Measurements from ENCODE around the gene TNFRSF1B. TPM values are rescaled to one million over a fixed set of nuclear protein-coding genes. Genes with fewer than 3 reads are reported as not detected.
A peak's percentile ranks its signal among the peaks of the same experiment; 100 is the strongest.

The TNFRSF1B gene
- total and polyA plus RNA-seq, 2 experiments from 2014 or later, result 0.91 to 4.1 TPM

DNA sequence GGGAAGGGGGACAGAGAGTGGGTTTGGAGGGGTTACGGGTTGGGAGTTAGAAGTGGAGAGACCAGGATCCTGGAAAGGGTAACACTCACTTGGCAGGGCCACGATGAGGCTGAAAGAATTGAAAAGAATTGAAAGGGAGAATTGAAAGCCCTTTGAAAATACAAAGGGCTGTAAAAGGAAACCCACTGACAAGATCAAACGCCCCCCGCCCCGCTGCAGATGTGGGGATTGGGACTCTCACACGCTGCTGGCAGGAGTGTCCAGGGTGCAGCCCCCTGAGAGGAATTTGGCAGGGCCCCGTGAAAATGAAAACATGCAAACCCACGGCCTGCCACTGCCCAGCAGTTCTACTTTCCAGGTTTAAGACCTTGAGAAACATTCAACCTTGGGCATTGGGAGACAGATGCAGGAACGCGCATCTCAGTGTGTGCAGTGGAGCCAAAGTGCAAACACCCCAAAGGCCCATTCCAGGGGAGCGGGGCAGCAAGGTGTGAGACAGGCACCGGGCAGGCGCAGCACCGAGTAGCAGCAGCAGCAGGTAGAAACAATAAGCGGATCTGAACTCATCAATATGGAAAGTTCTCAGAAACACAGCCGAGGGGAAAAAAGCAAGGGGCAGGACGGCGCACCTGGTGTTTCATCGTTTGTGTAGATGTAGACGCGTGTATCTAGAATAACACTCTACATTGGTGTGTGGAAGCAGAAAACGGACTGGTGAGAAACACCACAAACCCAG, 8.3 kb upstream of the TNFRSF1B start:
- H3K27me3 Mint-ChIP-seq (ENCODE audit: insufficient read depth, low read depth, poor library complexity), result peaks cover 2% of the 10 kb centered on the region
- H3K36me3 Mint-ChIP-seq (ENCODE audit: low read depth), result no peaks in the 10 kb centered on the region
- Histone ChIP-seq H3K4me2 (peak overlapping the region; percentile 64), H4K20me1 (replicated peaks; ENCODE audit: insufficient read depth) (no peaks in the 10 kb centered on the region), H3K27me3 (ENCODE audit: insufficient read depth) (no peaks in the 10 kb centered on the region), H3K79me2 (replicated peaks; ENCODE audit: insufficient read depth) (no peaks in the 10 kb centered on the region), H2AFZ (peak overlapping the region; percentile 88), H3F3A (replicated peaks; ENCODE audit: low read depth) (no peaks in the 10 kb centered on the region), H3K4me1 (ENCODE audit: insufficient read depth) (peaks cover 18% of the 10 kb centered on the region), H3K4me3 (no peak overlapping the region), H3K9me2 (ENCODE audit: insufficient read depth) (no peaks in the 10 kb centered on the region), H3K27ac (ENCODE audit: low read depth) (no peak overlapping the region), H3K36me3 (ENCODE audit: insufficient read depth) (no peaks in the 10 kb centered on the region)
- no peak overlapping the region for H3K27ac Mint-ChIP-seq
- peaks cover 20% of the 10 kb centered on the region for H3K4me1 Mint-ChIP-seq
- H3K9me3 Mint-ChIP-seq, result no peaks in the 10 kb centered on the region
- DNase-seq (ENCODE audit: low spot score), result no peak
- H3K4me3 Mint-ChIP-seq, result no peak overlapping the region
- no peak for TF ChIP-seq STAT1 (IDR thresholded peaks at IDR 0.05; ENCODE audit: unreplicated experiment)
- TF ChIP-seq ZNF331 (CRISPR knock-in tag; IDR thresholded peaks at IDR 0.05; ENCODE audit: low read depth), result no peak
- no peak for TF ChIP-seq EZH2 (IDR thresholded peaks at IDR 0.05; ENCODE audit: low read depth, unreplicated experiment)
- TF ChIP-seq POLR2AphosphoS5 (IDR thresholded peaks at IDR 0.05; ENCODE audit: low read depth), result no peak
- TF ChIP-seq JUNB (IDR thresholded peaks at IDR 0.05; ENCODE audit: unreplicated experiment), result no peak
- no peak for TF ChIP-seq ETS1 (IDR thresholded peaks at IDR 0.05)
- no peak for TF ChIP-seq EZH2phosphoT487 (IDR thresholded peaks at IDR 0.05; ENCODE audit: unreplicated experiment)
- TF ChIP-seq, protein P1, sequence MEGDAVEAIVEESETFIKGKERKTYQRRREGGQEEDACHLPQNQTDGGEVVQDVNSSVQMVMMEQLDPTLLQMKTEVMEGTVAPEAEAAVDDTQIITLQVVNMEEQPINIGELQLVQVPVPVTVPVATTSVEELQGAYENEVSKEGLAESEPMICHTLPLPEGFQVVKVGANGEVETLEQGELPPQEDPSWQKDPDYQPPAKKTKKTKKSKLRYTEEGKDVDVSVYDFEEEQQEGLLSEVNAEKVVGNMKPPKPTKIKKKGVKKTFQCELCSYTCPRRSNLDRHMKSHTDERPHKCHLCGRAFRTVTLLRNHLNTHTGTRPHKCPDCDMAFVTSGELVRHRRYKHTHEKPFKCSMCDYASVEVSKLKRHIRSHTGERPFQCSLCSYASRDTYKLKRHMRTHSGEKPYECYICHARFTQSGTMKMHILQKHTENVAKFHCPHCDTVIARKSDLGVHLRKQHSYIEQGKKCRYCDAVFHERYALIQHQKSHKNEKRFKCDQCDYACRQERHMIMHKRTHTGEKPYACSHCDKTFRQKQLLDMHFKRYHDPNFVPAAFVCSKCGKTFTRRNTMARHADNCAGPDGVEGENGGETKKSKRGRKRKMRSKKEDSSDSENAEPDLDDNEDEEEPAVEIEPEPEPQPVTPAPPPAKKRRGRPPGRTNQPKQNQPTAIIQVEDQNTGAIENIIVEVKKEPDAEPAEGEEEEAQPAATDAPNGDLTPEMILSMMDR (conservative IDR thresholded peaks at IDR 0.05; ENCODE audit: low read depth in 2 of 2), result no peak
- no peak for TF ChIP-seq NANOG (IDR thresholded peaks at IDR 0.05; ENCODE audit: borderline replicate concordance)
- TF ChIP-seq, protein P2, sequence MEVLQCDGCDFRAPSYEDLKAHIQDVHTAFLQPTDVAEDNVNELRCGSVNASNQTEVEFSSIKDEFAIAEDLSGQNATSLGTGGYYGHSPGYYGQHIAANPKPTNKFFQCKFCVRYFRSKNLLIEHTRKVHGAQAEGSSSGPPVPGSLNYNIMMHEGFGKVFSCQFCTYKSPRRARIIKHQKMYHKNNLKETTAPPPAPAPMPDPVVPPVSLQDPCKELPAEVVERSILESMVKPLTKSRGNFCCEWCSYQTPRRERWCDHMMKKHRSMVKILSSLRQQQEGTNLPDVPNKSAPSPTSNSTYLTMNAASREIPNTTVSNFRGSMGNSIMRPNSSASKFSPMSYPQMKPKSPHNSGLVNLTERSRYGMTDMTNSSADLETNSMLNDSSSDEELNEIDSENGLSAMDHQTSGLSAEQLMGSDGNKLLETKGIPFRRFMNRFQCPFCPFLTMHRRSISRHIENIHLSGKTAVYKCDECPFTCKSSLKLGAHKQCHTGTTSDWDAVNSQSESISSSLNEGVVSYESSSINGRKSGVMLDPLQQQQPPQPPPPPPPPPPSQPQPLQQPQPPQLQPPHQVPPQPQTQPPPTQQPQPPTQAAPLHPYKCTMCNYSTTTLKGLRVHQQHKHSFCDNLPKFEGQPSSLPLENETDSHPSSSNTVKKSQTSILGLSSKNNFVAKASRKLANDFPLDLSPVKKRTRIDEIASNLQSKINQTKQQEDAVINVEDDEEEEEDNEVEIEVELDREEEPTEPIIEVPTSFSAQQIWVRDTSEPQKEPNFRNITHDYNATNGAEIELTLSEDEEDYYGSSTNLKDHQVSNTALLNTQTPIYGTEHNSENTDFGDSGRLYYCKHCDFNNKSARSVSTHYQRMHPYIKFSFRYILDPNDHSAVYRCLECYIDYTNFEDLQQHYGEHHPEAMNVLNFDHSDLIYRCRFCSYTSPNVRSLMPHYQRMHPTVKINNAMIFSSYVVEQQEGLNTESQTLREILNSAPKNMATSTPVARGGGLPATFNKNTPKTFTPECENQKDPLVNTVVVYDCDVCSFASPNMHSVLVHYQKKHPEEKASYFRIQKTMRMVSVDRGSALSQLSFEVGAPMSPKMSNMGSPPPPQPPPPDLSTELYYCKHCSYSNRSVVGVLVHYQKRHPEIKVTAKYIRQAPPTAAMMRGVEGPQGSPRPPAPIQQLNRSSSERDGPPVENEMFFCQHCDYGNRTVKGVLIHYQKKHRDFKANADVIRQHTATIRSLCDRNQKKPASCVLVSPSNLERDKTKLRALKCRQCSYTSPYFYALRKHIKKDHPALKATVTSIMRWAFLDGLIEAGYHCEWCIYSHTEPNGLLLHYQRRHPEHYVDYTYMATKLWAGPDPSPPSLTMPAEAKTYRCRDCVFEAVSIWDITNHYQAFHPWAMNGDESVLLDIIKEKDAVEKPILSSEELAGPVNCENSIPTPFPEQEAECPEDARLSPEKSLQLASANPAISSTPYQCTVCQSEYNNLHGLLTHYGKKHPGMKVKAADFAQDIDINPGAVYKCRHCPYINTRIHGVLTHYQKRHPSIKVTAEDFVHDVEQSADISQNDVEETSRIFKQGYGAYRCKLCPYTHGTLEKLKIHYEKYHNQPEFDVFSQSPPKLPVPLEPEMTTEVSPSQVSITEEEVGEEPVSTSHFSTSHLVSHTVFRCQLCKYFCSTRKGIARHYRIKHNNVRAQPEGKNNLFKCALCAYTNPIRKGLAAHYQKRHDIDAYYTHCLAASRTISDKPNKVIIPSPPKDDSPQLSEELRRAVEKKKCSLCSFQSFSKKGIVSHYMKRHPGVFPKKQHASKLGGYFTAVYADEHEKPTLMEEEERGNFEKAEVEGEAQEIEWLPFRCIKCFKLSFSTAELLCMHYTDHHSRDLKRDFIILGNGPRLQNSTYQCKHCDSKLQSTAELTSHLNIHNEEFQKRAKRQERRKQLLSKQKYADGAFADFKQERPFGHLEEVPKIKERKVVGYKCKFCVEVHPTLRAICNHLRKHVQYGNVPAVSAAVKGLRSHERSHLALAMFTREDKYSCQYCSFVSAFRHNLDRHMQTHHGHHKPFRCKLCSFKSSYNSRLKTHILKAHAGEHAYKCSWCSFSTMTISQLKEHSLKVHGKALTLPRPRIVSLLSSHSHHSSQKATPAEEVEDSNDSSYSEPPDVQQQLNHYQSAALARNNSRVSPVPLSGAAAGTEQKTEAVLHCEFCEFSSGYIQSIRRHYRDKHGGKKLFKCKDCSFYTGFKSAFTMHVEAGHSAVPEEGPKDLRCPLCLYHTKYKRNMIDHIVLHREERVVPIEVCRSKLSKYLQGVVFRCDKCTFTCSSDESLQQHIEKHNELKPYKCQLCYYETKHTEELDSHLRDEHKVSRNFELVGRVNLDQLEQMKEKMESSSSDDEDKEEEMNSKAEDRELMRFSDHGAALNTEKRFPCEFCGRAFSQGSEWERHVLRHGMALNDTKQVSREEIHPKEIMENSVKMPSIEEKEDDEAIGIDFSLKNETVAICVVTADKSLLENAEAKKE (CRISPR knock-in tag; IDR thresholded peaks at IDR 0.05), result no peak
- TF ChIP-seq, protein P3, sequence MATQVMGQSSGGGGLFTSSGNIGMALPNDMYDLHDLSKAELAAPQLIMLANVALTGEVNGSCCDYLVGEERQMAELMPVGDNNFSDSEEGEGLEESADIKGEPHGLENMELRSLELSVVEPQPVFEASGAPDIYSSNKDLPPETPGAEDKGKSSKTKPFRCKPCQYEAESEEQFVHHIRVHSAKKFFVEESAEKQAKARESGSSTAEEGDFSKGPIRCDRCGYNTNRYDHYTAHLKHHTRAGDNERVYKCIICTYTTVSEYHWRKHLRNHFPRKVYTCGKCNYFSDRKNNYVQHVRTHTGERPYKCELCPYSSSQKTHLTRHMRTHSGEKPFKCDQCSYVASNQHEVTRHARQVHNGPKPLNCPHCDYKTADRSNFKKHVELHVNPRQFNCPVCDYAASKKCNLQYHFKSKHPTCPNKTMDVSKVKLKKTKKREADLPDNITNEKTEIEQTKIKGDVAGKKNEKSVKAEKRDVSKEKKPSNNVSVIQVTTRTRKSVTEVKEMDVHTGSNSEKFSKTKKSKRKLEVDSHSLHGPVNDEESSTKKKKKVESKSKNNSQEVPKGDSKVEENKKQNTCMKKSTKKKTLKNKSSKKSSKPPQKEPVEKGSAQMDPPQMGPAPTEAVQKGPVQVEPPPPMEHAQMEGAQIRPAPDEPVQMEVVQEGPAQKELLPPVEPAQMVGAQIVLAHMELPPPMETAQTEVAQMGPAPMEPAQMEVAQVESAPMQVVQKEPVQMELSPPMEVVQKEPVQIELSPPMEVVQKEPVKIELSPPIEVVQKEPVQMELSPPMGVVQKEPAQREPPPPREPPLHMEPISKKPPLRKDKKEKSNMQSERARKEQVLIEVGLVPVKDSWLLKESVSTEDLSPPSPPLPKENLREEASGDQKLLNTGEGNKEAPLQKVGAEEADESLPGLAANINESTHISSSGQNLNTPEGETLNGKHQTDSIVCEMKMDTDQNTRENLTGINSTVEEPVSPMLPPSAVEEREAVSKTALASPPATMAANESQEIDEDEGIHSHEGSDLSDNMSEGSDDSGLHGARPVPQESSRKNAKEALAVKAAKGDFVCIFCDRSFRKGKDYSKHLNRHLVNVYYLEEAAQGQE (IDR thresholded peaks at IDR 0.05; ENCODE audit: unreplicated experiment), result no peak
- TF ChIP-seq CREB1 (CRISPR knock-in tag; IDR thresholded peaks at IDR 0.05; ENCODE audit: low read depth), result no peak
- ATAC-seq, result peak; percentile 67

All from GM23338 (cell line).